Mesenchymal stem cell (in vitro differentiated cells and primary cell): ENCODE data around the gene SULT1B1.
"Not testable (repeated sequence)": the region's sequence is repeated elsewhere in the genome, so short reads cannot be mapped to it uniquely, and the experiment has no call there.

Experiments
- DNase-seq: peaks from one replicate; pipeline ENCODE4 v3.0.0-alpha.2; 2013
- H2AFZ ChIP-seq: one replicate; pipeline ENCODE4 v1.6.1; 2013; ENCODE audit warnings: low read depth, mild to moderate bottlenecking, control low read depth, inconsistent platforms, low read length, moderate library complexity
- H2AK5ac ChIP-seq: 2 replicates; pipeline ENCODE4 v1.6.1; 2013; ENCODE audit warnings: low read length, moderate library complexity, mild to moderate bottlenecking, inconsistent platforms; ENCODE audit not compliant: severe bottlenecking
- H2BK120ac ChIP-seq: one replicate; pipeline ENCODE4 v1.6.1; 2013; ENCODE audit warnings: low read depth, mild to moderate bottlenecking, inconsistent platforms, low read length, moderate library complexity
- H2BK12ac ChIP-seq, 2 experiments: one replicate each; pipeline ENCODE4 v1.6.1; 2013; ENCODE audit warnings: inconsistent platforms in 2 of 2, low read length in 2 of 2, mild to moderate bottlenecking in 2 of 2, moderate library complexity in 2 of 2, control low read depth in 1 of 2
- H2BK15ac ChIP-seq: one replicate; pipeline ENCODE4 v1.6.1; 2013; ENCODE audit warnings: mild to moderate bottlenecking, low read depth, inconsistent platforms; ENCODE audit not compliant: poor library complexity, severe bottlenecking
- H2BK5ac ChIP-seq: 2 replicates; pipeline ENCODE4 v1.6.1; 2013; ENCODE audit warnings: low read depth, mild to moderate bottlenecking, low read length, control low read depth, inconsistent platforms; ENCODE audit not compliant: poor library complexity, severe bottlenecking
- H3K14ac ChIP-seq, 2 experiments: one replicate each; pipeline ENCODE4 v1.6.1; 2013; ENCODE audit warnings: inconsistent platforms in 2 of 2, low read length in 2 of 2, control low read depth in 1 of 2, mild to moderate bottlenecking in 1 of 2, moderate library complexity in 1 of 2
- H3K18ac ChIP-seq, 2 experiments: one replicate each; pipeline ENCODE4 v1.6.1; 2013; ENCODE audit warnings: inconsistent platforms in 2 of 2, low read length in 2 of 2, control low read depth in 1 of 2, low read depth in 1 of 2, mild to moderate bottlenecking in 1 of 2
- H3K23ac ChIP-seq, 2 experiments: one replicate each; pipeline ENCODE4 v1.6.1; 2013; ENCODE audit warnings: inconsistent platforms in 2 of 2, low read length in 2 of 2, mild to moderate bottlenecking in 2 of 2, moderate library complexity in 2 of 2, control low read depth in 1 of 2
- H3K27ac ChIP-seq: 2 replicates; pipeline ENCODE4 v1.5.1; 2013; ENCODE audit warnings: mild to moderate bottlenecking, moderate library complexity, low read length, control low read depth, inconsistent platforms; ENCODE audit not compliant: poor library complexity, severe bottlenecking
- H3K27me3 ChIP-seq, 2 experiments: 2 replicates each; pipeline versions ENCODE4 v1.6.1 to v1.7.0; 2013; ENCODE audit warnings: low read length in 2 of 2, mild to moderate bottlenecking in 2 of 2, moderate library complexity in 2 of 2, control low read depth in 1 of 2, inconsistent platforms in 1 of 2; ENCODE audit not compliant: control insufficient read depth in 1 of 2, insufficient read depth in 1 of 2
- H3K36me3 ChIP-seq, 2 experiments: 2 replicates each; pipeline versions ENCODE4 v1.6.1 to v1.7.0; 2013; ENCODE audit warnings: low read length in 2 of 2, control low read depth in 1 of 2, inconsistent platforms in 1 of 2, low read depth in 1 of 2, mild to moderate bottlenecking in 1 of 2; ENCODE audit not compliant: insufficient read depth in 2 of 2, control insufficient read depth in 1 of 2
- H3K4ac ChIP-seq, 2 experiments: one replicate each; pipeline ENCODE4 v1.6.1; 2013; ENCODE audit warnings: inconsistent platforms in 2 of 2, low read length in 2 of 2, mild to moderate bottlenecking in 2 of 2, moderate library complexity in 2 of 2, control low read depth in 1 of 2, low read depth in 1 of 2
- H3K4me1 ChIP-seq: 2 replicates; pipeline ENCODE4 v1.6.1; 2013; ENCODE audit warnings: low read depth, low read length, control low read depth; ENCODE audit not compliant: control insufficient read depth, insufficient read depth
- H3K4me2 ChIP-seq: 2 replicates; pipeline ENCODE4 v1.6.1; 2013; ENCODE audit warnings: low read length, mild to moderate bottlenecking, inconsistent platforms; ENCODE audit not compliant: poor library complexity, severe bottlenecking
- H3K4me3 ChIP-seq, 2 experiments: 2 replicates each; pipeline versions ENCODE4 v1.5.1 to v1.7.0; 2013; ENCODE audit warnings: low read length in 2 of 2, mild to moderate bottlenecking in 2 of 2, control low read depth in 1 of 2, low read depth in 1 of 2; ENCODE audit not compliant: insufficient read depth in 1 of 2
- H3K79me1 ChIP-seq: replicated peaks from 2 replicates; pipeline ENCODE4 v1.6.1; 2013; ENCODE audit warnings: mild to moderate bottlenecking, control low read depth, low read length, inconsistent platforms; ENCODE audit not compliant: poor library complexity, severe bottlenecking
- H3K9ac ChIP-seq: 2 replicates; pipeline ENCODE4 v1.7.0; 2013; ENCODE audit warnings: mild to moderate bottlenecking, low read length, moderate library complexity
- H3K9me3 ChIP-seq: 2 replicates; pipeline ENCODE4 v1.7.0; 2013; ENCODE audit warnings: mild to moderate bottlenecking, low read length; ENCODE audit not compliant: control insufficient read depth
- H4K8ac ChIP-seq: one replicate; pipeline ENCODE4 v1.6.1; 2013; ENCODE audit warnings: inconsistent platforms, mild to moderate bottlenecking, low read length, moderate library complexity
- H4K91ac ChIP-seq: one replicate; pipeline ENCODE4 v1.6.1; 2013; ENCODE audit warnings: mild to moderate bottlenecking, low read length, inconsistent platforms
- WGBS: methylation state at CpG from one replicate; pipeline ENCODE4 v1.1.7; 2013; ENCODE audit warnings: mixed read lengths; 5-methylcytosine and 5-hydroxymethylcytosine counted together

Gene SULT1B1

DNA sequence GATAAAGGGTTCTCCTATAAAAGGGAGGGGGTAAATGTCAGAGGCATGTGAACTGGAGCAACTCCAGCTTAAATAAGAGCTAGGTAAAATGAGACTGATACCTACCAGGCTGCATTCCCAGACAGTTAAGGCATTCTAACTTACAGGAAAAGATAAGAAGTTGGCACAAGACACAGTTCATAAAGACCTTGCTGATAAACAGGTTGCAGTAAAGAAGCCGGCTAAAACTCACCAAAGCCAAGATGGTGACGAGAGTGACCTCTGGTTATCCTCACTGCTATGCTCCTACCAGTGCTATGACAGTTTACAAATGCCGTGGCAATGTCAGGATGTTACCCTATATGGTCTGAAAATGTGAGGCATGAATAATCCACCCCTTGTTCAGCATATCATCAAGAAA lies 13.1 kb upstream of the SULT1B1 start:
- Histone ChIP-seq H3K14ac (no peak overlapping the region), H3K9ac (no peak overlapping the region), H2BK15ac (no peak overlapping the region), H3K18ac (no peak overlapping the region), H3K27ac (no peak overlapping the region), H3K4ac (no peak overlapping the region), H3K27me3 (no peaks in the 10 kb centered on the region), H2BK120ac (no peak overlapping the region), H4K8ac (no peak overlapping the region), H2BK12ac (no peak overlapping the region), H3K4me1 (no peaks in the 10 kb centered on the region), H2AFZ (no peak overlapping the region), H3K4me3 (no peak overlapping the region), H3K79me1 (no peaks in the 10 kb centered on the region), H3K9me3 (no peaks in the 10 kb centered on the region), H2BK5ac (no peak overlapping the region), H4K91ac (no peak overlapping the region), H3K36me3 (no peaks in the 10 kb centered on the region), H3K23ac (no peak overlapping the region), H3K4me2 (no peak overlapping the region), H2AK5ac (no peak overlapping the region)
- WGBS = 80% methylated on average over 3 of the region's 3 CpGs
- no peak for DNase-seq

- H3K14ac ChIP-seq, H2BK5ac ChIP-seq, H3K27me3 ChIP-seq, H3K27ac ChIP-seq, H2AK5ac ChIP-seq, H2BK120ac ChIP-seq, H2BK15ac ChIP-seq, H3K79me1 ChIP-seq, H3K4ac ChIP-seq, H4K8ac ChIP-seq, H2BK12ac ChIP-seq, H4K91ac ChIP-seq, H3K4me2 ChIP-seq, H3K9ac ChIP-seq, H3K23ac ChIP-seq, H2AFZ ChIP-seq, DNase-seq, H3K9me3 ChIP-seq, H3K36me3 ChIP-seq, H3K4me1 ChIP-seq, H3K18ac ChIP-seq, H3K4me3 ChIP-seq: not testable (repeated sequence)
- 38% methylated on average over 3 of the region's 3 CpGs for WGBS
These were observed 8.1 kb upstream of the SULT1B1 start for GRCh38 chr4:69768554-69768953.

GRCh38 chr4:69765751-69766150 lies 5.3 kb upstream of the SULT1B1 start:
- Histone ChIP-seq H3K4me1 (no peaks in the 10 kb centered on the region), H3K9me3 (no peaks in the 10 kb centered on the region), H3K9ac (no peak overlapping the region), H3K14ac (no peak overlapping the region), H3K79me1 (no peaks in the 10 kb centered on the region), H4K8ac (no peak overlapping the region), H3K4ac (no peak overlapping the region), H3K4me2 (no peak overlapping the region), H3K23ac (no peak overlapping the region), H3K4me3 (no peak overlapping the region), H2BK12ac (no peak overlapping the region), H2AFZ (no peak overlapping the region), H3K36me3 (no peaks in the 10 kb centered on the region), H2BK15ac (no peak overlapping the region), H2BK5ac (no peak overlapping the region), H3K27ac (no peak overlapping the region), H2BK120ac (no peak overlapping the region), H4K91ac (no peak overlapping the region), H3K27me3 (no peaks in the 10 kb centered on the region), H2AK5ac (no peak overlapping the region), H3K18ac (no peak overlapping the region)
- no CpG with 5 or more reads among the region's 1 CpG for WGBS
- no peak for DNase-seq

DNA sequence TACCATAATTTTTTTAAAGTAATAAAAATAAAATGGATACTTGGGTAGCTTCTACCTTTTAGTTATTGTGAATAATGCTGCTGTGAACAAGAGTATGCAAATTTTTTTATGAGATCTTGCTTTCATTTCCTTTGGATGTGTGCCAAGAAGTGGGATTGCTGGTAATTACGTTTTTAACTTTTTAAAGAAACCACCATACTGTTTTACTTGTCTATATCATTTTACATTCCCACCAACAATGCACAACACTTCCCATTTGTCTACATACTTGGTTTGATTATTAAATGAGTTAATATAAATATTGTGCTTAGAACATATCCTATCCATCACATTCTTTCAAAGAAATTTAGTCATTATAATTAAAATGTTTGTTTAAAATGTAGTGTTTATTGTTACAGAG lies 3.9 kb upstream of the SULT1B1 start:
- H2BK15ac ChIP-seq = no peak overlapping the region
- H2AK5ac ChIP-seq = no peak overlapping the region
- H3K79me1 ChIP-seq = no peaks in the 10 kb centered on the region
- H3K9ac ChIP-seq = no peak overlapping the region
- H3K4ac ChIP-seq = no peak overlapping the region
- H3K4me2 ChIP-seq = no peak overlapping the region
- H2AFZ ChIP-seq = no peak overlapping the region
- DNase-seq = no peak
- no peak overlapping the region for H4K8ac ChIP-seq
- no peaks in the 10 kb centered on the region for H3K9me3 ChIP-seq
- H3K23ac ChIP-seq = no peak overlapping the region
- H3K4me3 ChIP-seq = no peak overlapping the region
- no peak overlapping the region for H4K91ac ChIP-seq
- H3K4me1 ChIP-seq = no peaks in the 10 kb centered on the region
- no peak overlapping the region for H2BK12ac ChIP-seq
- no peak overlapping the region for H2BK5ac ChIP-seq
- H3K27me3 ChIP-seq = no peaks in the 10 kb centered on the region
- no peak overlapping the region for H3K18ac ChIP-seq
- H3K14ac ChIP-seq = no peak overlapping the region
- H3K27ac ChIP-seq = no peak overlapping the region
- H2BK120ac ChIP-seq = no peak overlapping the region
- no peaks in the 10 kb centered on the region for H3K36me3 ChIP-seq
- whole genome bisulfite sequencing = no CpG with 5 or more reads among the region's 1 CpG
